DND-41 (cell line): ENCODE data around the gene NRCAM.

Experiments
- ATAC-seq: fragments of 200-7000 bp; cut with Tn5 transposase; 3 replicates; pipeline ENCODE4 v1.9.1; 2021; ENCODE audit warnings: low read depth; ENCODE audit not compliant: insufficient read depth
- DNase-seq: peaks from one replicate; pipeline ENCODE4 v3.0.0-alpha.2; 2020
- H2AFZ ChIP-seq: 2 replicates; pipeline ENCODE4 v1.6.0; 2012; ENCODE audit warnings: low read depth, low read length
- H3K27ac ChIP-seq: 2 replicates; pipeline ENCODE4 v1.5.1; 2012; ENCODE audit warnings: low read length, inconsistent platforms
- H3K27me3 ChIP-seq: fragments of 200-600 bp; sonication (generic); 2 replicates; pipeline ENCODE4 v1.6.0; 2012; ENCODE audit warnings: low read length, mild to moderate bottlenecking, inconsistent platforms; ENCODE audit not compliant: insufficient read depth, poor library complexity
- H3K36me3 ChIP-seq: 2 replicates; pipeline ENCODE4 v1.5.1; 2012; ENCODE audit warnings: low read length, inconsistent platforms; ENCODE audit not compliant: insufficient read depth
- H3K4me1 ChIP-seq: 2 replicates; pipeline ENCODE4 v1.5.1; 2012; ENCODE audit warnings: mild to moderate bottlenecking, low read length; ENCODE audit not compliant: insufficient read depth
- H3K4me2 ChIP-seq: 2 replicates; pipeline ENCODE4 v1.6.0; 2012; ENCODE audit warnings: mild to moderate bottlenecking, moderate library complexity, low read length, inconsistent platforms; ENCODE audit not compliant: insufficient read depth
- H3K4me3 ChIP-seq, 2 experiments: fragments of 200-600 bp in 1 of 2; shearing (Covaris generic) in 1 of 2; 2 replicates each; pipeline ENCODE4 v1.5.1; 2012 to 2016; ENCODE audit warnings: inconsistent platforms in 2 of 2, low read length in 2 of 2, mild to moderate bottlenecking in 2 of 2, low read depth in 1 of 2, moderate library complexity in 1 of 2
- H3K79me2 ChIP-seq: 2 replicates; pipeline ENCODE4 v1.6.0; 2012; ENCODE audit warnings: low read length, inconsistent platforms; ENCODE audit not compliant: insufficient read depth
- H3K9ac ChIP-seq: 2 replicates; pipeline ENCODE4 v1.6.0; 2012; ENCODE audit warnings: low read depth, mild to moderate bottlenecking, inconsistent platforms, low read length, moderate library complexity
- H3K9me3 ChIP-seq: 2 replicates; pipeline ENCODE4 v1.5.1; 2012; ENCODE audit warnings: low read length, moderate library complexity, mild to moderate bottlenecking, inconsistent platforms; ENCODE audit not compliant: insufficient read depth, severe bottlenecking
- H4K20me1 ChIP-seq: 2 replicates; pipeline ENCODE4 v1.6.0; 2012; ENCODE audit warnings: low read length; ENCODE audit not compliant: insufficient read depth
- EZH2 ChIP-seq: IDR thresholded peaks from 3 replicates; pipeline ENCODE4 v1.6.1; 2012; ENCODE audit warnings: borderline replicate concordance, low read depth, mild to moderate bottlenecking, moderate library complexity, low read length, inconsistent platforms; ENCODE audit not compliant: severe bottlenecking
- TF ChIP-seq, protein P1 (sequence below): IDR thresholded peaks from 2 replicates; pipeline ENCODE4 v1.5.1; 2012; ENCODE audit warnings: borderline replicate concordance, low read length, moderate library complexity, mild to moderate bottlenecking; ENCODE audit not compliant: poor library complexity, severe bottlenecking; ENCODE audit errors: extremely low read depth

Gene NRCAM

DNA sequence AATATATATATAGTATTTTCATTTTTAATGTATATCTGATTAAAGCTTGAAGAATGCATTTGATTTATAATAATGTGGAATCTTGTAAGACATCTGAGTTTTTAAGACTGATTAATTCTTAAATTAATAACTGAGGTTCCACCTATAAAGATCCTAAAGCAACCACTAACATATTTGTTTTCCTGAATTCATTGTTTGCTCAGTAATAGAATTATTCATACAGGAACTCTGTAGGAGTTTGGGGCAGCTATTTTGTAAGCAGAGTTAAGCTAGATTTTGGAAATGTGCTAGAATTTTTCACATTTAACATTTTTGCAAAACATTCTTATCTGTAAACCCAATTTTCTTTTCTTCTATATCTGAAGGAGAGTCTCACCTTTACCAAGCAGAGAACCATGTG, 88.9 kb downstream of the NRCAM start:
- no peaks in the 10 kb centered on the region for H4K20me1 ChIP-seq
- ATAC-seq: no peak
- H3K4me2 ChIP-seq: no peak overlapping the region
- no peak for DNase-seq
- H3K36me3 ChIP-seq: no peaks in the 10 kb centered on the region
- H3K9me3 ChIP-seq: no peaks in the 10 kb centered on the region
- H3K27ac ChIP-seq: no peak overlapping the region
- H3K4me1 ChIP-seq: no peaks in the 10 kb centered on the region
- H3K9ac ChIP-seq: no peak overlapping the region
- TF ChIP-seq, protein P1, sequence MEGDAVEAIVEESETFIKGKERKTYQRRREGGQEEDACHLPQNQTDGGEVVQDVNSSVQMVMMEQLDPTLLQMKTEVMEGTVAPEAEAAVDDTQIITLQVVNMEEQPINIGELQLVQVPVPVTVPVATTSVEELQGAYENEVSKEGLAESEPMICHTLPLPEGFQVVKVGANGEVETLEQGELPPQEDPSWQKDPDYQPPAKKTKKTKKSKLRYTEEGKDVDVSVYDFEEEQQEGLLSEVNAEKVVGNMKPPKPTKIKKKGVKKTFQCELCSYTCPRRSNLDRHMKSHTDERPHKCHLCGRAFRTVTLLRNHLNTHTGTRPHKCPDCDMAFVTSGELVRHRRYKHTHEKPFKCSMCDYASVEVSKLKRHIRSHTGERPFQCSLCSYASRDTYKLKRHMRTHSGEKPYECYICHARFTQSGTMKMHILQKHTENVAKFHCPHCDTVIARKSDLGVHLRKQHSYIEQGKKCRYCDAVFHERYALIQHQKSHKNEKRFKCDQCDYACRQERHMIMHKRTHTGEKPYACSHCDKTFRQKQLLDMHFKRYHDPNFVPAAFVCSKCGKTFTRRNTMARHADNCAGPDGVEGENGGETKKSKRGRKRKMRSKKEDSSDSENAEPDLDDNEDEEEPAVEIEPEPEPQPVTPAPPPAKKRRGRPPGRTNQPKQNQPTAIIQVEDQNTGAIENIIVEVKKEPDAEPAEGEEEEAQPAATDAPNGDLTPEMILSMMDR: no peak
- no peak for TF ChIP-seq EZH2
- no peaks in the 10 kb centered on the region for H3K27me3 ChIP-seq
- no peak overlapping the region for H3K4me3 ChIP-seq
- H2AFZ ChIP-seq: no peak overlapping the region
- H3K79me2 ChIP-seq: no peaks in the 10 kb centered on the region

DNA sequence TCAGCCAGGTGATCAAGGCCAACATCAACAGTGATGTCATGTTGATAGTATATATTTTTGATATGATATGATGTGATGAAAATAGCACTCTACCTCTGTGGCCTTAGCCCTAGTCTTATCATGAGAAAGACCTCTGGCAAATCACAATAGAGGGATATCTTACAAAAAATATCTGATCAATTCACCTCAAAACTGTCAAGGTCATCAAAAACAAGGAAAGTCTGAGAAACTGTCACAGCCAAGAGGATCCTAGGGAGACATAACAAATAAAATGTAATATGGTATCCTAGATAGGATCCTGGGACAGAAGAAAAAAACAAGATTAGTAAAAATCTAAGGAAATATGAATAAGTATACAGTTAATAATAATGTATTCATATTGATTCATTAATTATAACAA, 92.6 kb downstream of the NRCAM start:
- H3K36me3 ChIP-seq: no peaks in the 10 kb centered on the region
- H2AFZ ChIP-seq: no peak overlapping the region
- no peak overlapping the region for H3K9ac ChIP-seq
- H3K4me2 ChIP-seq: no peak overlapping the region
- no peaks in the 10 kb centered on the region for H4K20me1 ChIP-seq
- H3K4me3 ChIP-seq: no peak overlapping the region
- no peaks in the 10 kb centered on the region for H3K4me1 ChIP-seq
- no peaks in the 10 kb centered on the region for H3K79me2 ChIP-seq
- ATAC-seq: no peak
- DNase-seq: no peak
- H3K27me3 ChIP-seq: no peaks in the 10 kb centered on the region
- no peak for TF ChIP-seq EZH2
- TF ChIP-seq, protein P1: no peak
- no peak overlapping the region for H3K27ac ChIP-seq
- no peaks in the 10 kb centered on the region for H3K9me3 ChIP-seq

DNA sequence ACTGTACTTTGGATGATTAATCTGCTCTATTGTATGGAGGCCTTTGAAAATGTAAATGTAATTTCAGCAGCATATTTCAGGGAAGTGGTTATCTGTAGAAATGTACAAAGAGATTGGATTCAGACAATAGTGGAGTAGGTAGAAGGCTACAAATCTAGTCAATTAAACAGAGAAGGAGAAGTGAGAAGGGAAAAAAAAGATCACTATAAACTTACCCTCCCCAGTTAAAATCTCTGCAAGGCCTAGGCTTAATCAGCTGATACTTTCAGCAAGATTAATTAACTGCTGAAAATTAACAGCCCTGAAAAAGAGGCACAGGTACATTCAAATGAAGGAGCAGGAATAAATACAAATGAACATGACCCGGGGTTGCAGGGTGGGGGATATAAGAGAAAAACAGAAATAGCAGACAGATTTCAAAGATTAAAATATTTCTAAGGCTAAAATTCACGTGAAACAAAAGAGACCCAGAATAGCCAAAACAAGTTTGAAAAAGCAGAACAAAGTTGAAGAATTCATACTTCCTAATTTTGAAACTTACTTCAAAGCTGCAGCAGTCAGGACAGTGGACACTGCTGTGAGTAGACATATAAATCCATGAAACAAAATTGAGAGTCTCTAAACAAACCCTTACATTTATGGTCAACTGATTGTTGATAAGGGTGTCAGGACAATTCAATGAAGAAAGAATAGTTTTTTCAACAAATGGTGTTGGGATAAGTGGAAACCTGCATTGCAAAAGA, 96.0 kb downstream of the NRCAM start:
- Histone ChIP-seq H3K27ac (no peak overlapping the region), H3K27me3 (no peaks in the 10 kb centered on the region), H3K9me3 (no peaks in the 10 kb centered on the region), H2AFZ (no peak overlapping the region), H3K36me3 (no peaks in the 10 kb centered on the region), H4K20me1 (no peaks in the 10 kb centered on the region), H3K9ac (no peak overlapping the region), H3K4me2 (no peak overlapping the region), H3K79me2 (no peaks in the 10 kb centered on the region), H3K4me3 (no peak overlapping the region), H3K4me1 (no peaks in the 10 kb centered on the region)
- DNase-seq (no peak), ATAC-seq (no peak)
- TF ChIP-seq EZH2: no peak
- TF ChIP-seq, protein P1: no peak

DNA sequence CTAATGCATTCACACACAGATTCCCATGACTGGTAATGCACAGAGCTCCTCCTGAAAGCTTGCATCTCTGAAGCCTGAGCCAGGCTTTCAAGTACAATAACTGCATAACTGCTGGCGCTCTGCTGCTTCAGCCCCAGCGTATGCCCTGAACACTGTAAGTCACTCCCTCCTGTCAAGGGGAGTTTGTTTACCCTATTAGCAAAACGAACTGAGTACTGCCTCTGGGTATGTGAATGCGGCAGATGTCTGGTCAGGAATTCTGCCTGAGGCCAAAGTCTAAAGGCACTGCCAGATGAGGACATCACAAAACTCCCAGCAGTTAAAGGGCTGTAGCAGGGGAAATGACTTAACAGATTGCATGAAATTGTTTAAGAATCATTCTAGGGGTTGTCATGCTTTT, 97.7 kb downstream of the NRCAM start:
- no peaks in the 10 kb centered on the region for H3K79me2 ChIP-seq
- no peak overlapping the region for H3K27ac ChIP-seq
- TF ChIP-seq, protein P1: no peak
- no peak for TF ChIP-seq EZH2
- no peaks in the 10 kb centered on the region for H3K9me3 ChIP-seq
- DNase-seq: no peak
- H3K36me3 ChIP-seq: no peaks in the 10 kb centered on the region
- H3K4me1 ChIP-seq: no peaks in the 10 kb centered on the region
- H3K27me3 ChIP-seq: no peaks in the 10 kb centered on the region
- no peak overlapping the region for H2AFZ ChIP-seq
- no peak for ATAC-seq
- no peak overlapping the region for H3K4me2 ChIP-seq
- H3K9ac ChIP-seq: no peak overlapping the region
- H4K20me1 ChIP-seq: no peaks in the 10 kb centered on the region
- no peak overlapping the region for H3K4me3 ChIP-seq
